IMR-90 (cell line): ENCODE measurements around the gene ADGRA3. TPM values are rescaled to one million over a fixed set of nuclear protein-coding genes. Genes with fewer than 3 reads are reported as not detected.

Experiments
- ATAC-seq: fragments of 200-7000 bp; cut with Tn5 transposase; 2 replicates; pipeline ENCODE4 v1.9.1; 2020; ENCODE audit warnings: low read depth, mild to moderate bottlenecking, moderate library complexity
- BruUV-seq: library from RNA; stranded (reverse); fragments of 400-500 nt; replicated peaks from 2 replicates; lab custom pipeline; 2021; lab: Mats Ljungman, UMichigan
- CTCF ChIA-PET: fragments of 300-600 bp; formaldehyde crosslinking; extraction: SDS; loops from one replicate; lab custom pipeline; 2021; ENCODE audit warnings: antibody characterized with exemption; lab: Yijun Ruan, JAX
- POLR2A ChIA-PET: fragments of 300-600 bp; sonication (Branson Sonifier 250); formaldehyde crosslinking; loops from one replicate; lab custom pipeline; 2022; ENCODE audit warnings: antibody characterized with exemption; ENCODE audit not compliant: unreplicated experiment; lab: Charles Lee
- DNase-seq: peaks from one replicate; pipeline ENCODE4 v3.0.0; 2013
- H2AFZ ChIP-seq: replicated peaks from 2 replicates; pipeline ENCODE3; 2013; ENCODE audit warnings: low read length, mild to moderate bottlenecking; ENCODE audit not compliant: poor library complexity
- H2AK5ac ChIP-seq: 2 replicates; pipeline ENCODE4 v1.6.1; 2013; ENCODE audit warnings: low read depth, low read length, inconsistent platforms
- H2AK9ac ChIP-seq: replicated peaks from 2 replicates; pipeline ENCODE3; 2013; ENCODE audit warnings: mild to moderate bottlenecking, low read depth, low read length, moderate library complexity; ENCODE audit not compliant: poor library complexity
- H2BK120ac ChIP-seq: 2 replicates; pipeline ENCODE4 v1.6.1; 2013; ENCODE audit warnings: low read depth, low read length, inconsistent platforms
- H2BK15ac ChIP-seq: 3 replicates; pipeline ENCODE4 v1.6.1; 2013; ENCODE audit warnings: low read depth, low read length, inconsistent platforms
- H2BK20ac ChIP-seq: 2 replicates; pipeline ENCODE4 v1.6.1; 2013; ENCODE audit warnings: low read depth, mild to moderate bottlenecking, inconsistent platforms, low read length, moderate library complexity
- H2BK5ac ChIP-seq: 2 replicates; pipeline ENCODE4 v1.6.1; 2013; ENCODE audit warnings: mild to moderate bottlenecking, low read depth, low read length, inconsistent platforms; ENCODE audit not compliant: poor library complexity, severe bottlenecking
- H3K14ac ChIP-seq: replicated peaks from 2 replicates; pipeline ENCODE4 v1.6.1; 2013; ENCODE audit warnings: low read depth, low read length, inconsistent platforms
- H3K18ac ChIP-seq: 2 replicates; pipeline ENCODE4 v1.6.1; 2013; ENCODE audit warnings: low read depth, low read length, control low read depth
- H3K23ac ChIP-seq: 2 replicates; pipeline ENCODE4 v1.6.1; 2013; ENCODE audit warnings: low read depth, low read length, inconsistent platforms
- H3K27ac ChIP-seq: 2 replicates; pipeline ENCODE4 v1.5.1; 2013; ENCODE audit warnings: mild to moderate bottlenecking, control low read depth, low read length; ENCODE audit not compliant: insufficient read depth
- H3K27me3 ChIP-seq: 2 replicates; pipeline ENCODE4 v1.6.1; 2013; ENCODE audit warnings: low read length; ENCODE audit not compliant: control insufficient read depth, insufficient read depth
- H3K36me3 ChIP-seq: 2 replicates; pipeline ENCODE4 v1.6.1; 2013; ENCODE audit warnings: low read length, mixed read lengths; ENCODE audit not compliant: control insufficient read depth, insufficient read depth
- H3K4ac ChIP-seq: 2 replicates; pipeline ENCODE4 v1.6.1; 2013; ENCODE audit warnings: low read depth, low read length, inconsistent platforms
- H3K4me1 ChIP-seq: 2 replicates; pipeline ENCODE4 v1.6.1; 2013; ENCODE audit warnings: low read length, mixed read lengths; ENCODE audit not compliant: control insufficient read depth, insufficient read depth
- H3K4me2 ChIP-seq: 2 replicates; pipeline ENCODE4 v1.6.1; 2013; ENCODE audit warnings: low read depth, mild to moderate bottlenecking, control low read depth, low read length, moderate library complexity
- H3K4me3 ChIP-seq: 2 replicates; pipeline ENCODE4 v1.5.1; 2013; ENCODE audit warnings: low read depth, mild to moderate bottlenecking, control low read depth, low read length, moderate library complexity; ENCODE audit not compliant: insufficient read depth
- H3K56ac ChIP-seq: 2 replicates; pipeline ENCODE4 v1.6.1; 2013; ENCODE audit warnings: low read length, inconsistent platforms; ENCODE audit not compliant: insufficient read depth; ENCODE audit errors: extremely low read depth
- H3K79me1 ChIP-seq, 2 experiments: 2 replicates each; pipeline ENCODE4 v1.6.1; 2013; ENCODE audit warnings: low read length in 2 of 2, inconsistent platforms in 1 of 2, low read depth in 1 of 2
- H3K9ac ChIP-seq: 2 replicates; pipeline ENCODE4 v1.6.1; 2013; ENCODE audit warnings: low read depth, low read length, control low read depth
- H3K9me1 ChIP-seq: 2 replicates; pipeline ENCODE4 v1.6.1; 2013; ENCODE audit warnings: low read length, inconsistent platforms; ENCODE audit not compliant: insufficient read depth
- H3K9me3 ChIP-seq: 2 replicates; pipeline ENCODE4 v1.6.1; 2013; ENCODE audit warnings: low read length; ENCODE audit not compliant: control insufficient read depth, insufficient read depth
- H4K20me1 ChIP-seq: 2 replicates; pipeline ENCODE4 v1.6.1; 2013; ENCODE audit warnings: low read length, inconsistent platforms; ENCODE audit not compliant: insufficient read depth
- H4K5ac ChIP-seq: 2 replicates; pipeline ENCODE4 v1.6.1; 2013; ENCODE audit warnings: mild to moderate bottlenecking, low read depth, low read length, control low read depth
- H4K8ac ChIP-seq, 2 experiments: 2 replicates each; pipeline ENCODE4 v1.6.1; 2013; ENCODE audit warnings: low read depth in 2 of 2, low read length in 2 of 2, control low read depth in 1 of 2, inconsistent platforms in 1 of 2
- H4K91ac ChIP-seq: 2 replicates; pipeline ENCODE4 v1.6.1; 2013; ENCODE audit warnings: low read depth, low read length, inconsistent platforms; ENCODE audit not compliant: insufficient read depth
- CEBPB ChIP-seq: IDR thresholded peaks from 2 replicates; pipeline ENCODE4 v1.6.1; 2012; ENCODE audit warnings: low read depth, low read length, improper control_type of control experiment
- CHD1 ChIP-seq: IDR thresholded peaks from 2 replicates; pipeline ENCODE4 v1.6.1; 2012; ENCODE audit warnings: low read depth, low read length, improper control_type of control experiment
- CTCF ChIP-seq: conservative IDR thresholded peaks from 2 replicates; pipeline ENCODE4 v1.5.1; 2012; ENCODE audit warnings: mild to moderate bottlenecking, low read depth, low read length, improper control_type of control experiment
- FOS ChIP-seq: fragments of 150-350 bp; IDR thresholded peaks from 2 replicates; pipeline ENCODE4 v1.6.1; 2016; ENCODE audit warnings: low read depth, low read length
- MAZ ChIP-seq: IDR thresholded peaks from 2 replicates; pipeline ENCODE4 v1.6.1; 2012; ENCODE audit warnings: low read depth, mild to moderate bottlenecking, low read length, improper control_type of control experiment, moderate library complexity, borderline replicate concordance
- MXI1 ChIP-seq: IDR thresholded peaks from 2 replicates; pipeline ENCODE4 v1.6.1; 2012; ENCODE audit warnings: low read depth, mild to moderate bottlenecking, low read length, moderate library complexity, borderline replicate concordance
- POLR2A ChIP-seq: IDR thresholded peaks from 2 replicates; pipeline ENCODE4 v1.6.1; 2012; ENCODE audit warnings: mild to moderate bottlenecking, low read depth, low read length
- RAD21 ChIP-seq: IDR thresholded peaks from 2 replicates; pipeline ENCODE4 v1.6.1; 2012; ENCODE audit warnings: low read length, improper control_type of control experiment
- RFX5 ChIP-seq: IDR thresholded peaks from 2 replicates; pipeline ENCODE4 v1.8.0; 2012; ENCODE audit warnings: low read depth, mild to moderate bottlenecking, low read length, moderate library complexity
- SMC3 ChIP-seq: fragments of 150-350 bp; IDR thresholded peaks from 2 replicates; pipeline ENCODE4 v1.6.1; 2016; ENCODE audit warnings: low read depth, mild to moderate bottlenecking, antibody characterized with exemption, low read length, moderate library complexity
- WGBS, 2 experiments: methylation state at CpG; one replicate each; pipeline versions ENCODE4 v1.1.5 to v1.1.7; 2013; ENCODE audit warnings: missing lambda C conversion rate in 2 of 2; ENCODE audit not compliant: insufficient read length in 1 of 2; ENCODE audit errors: extremely low coverage in 2 of 2; 5-methylcytosine and 5-hydroxymethylcytosine counted together
- dilution Hi-C: fragments of 300-500 bp; cut with HindIII; formaldehyde crosslinking; loops from one replicate; pipeline ENCODE4 v1.14.3; 2018; ENCODE audit warnings: low sequenced_read_pairs; ENCODE audit not compliant: unreplicated experiment
- in situ Hi-C: fragments of 300-500 bp; cut with MboI; formaldehyde crosslinking; loops from 3 replicates; pipeline ENCODE4 v1.14.3; 2019; ENCODE audit warnings: low sequenced_read_pairs, inconsistent platforms, mixed read lengths
- intact Hi-C: fragments of 100-400 bp; cut with micrococcal nuclease; formaldehyde crosslinking; loops from 2 replicates; pipeline ENCODE4 v1.10.0; 2022
- polyA plus RNA-seq, 3 experiments: library from polyadenylated mRNA; depleted of rRNA; stranded (reverse); fragments of >200 nt; gene quantifications; 2 replicates each; pipeline ENCODE4 v1.2.3, GENCODE V29; 2012; ENCODE audit warnings: low replicate concordance in 1 of 3
- total RNA-seq: library from RNA; depleted of rRNA; stranded (reverse); fragments of >200 nt; gene quantifications from 2 replicates; pipeline ENCODE4 v1.2.3, GENCODE V29; 2012
- TF ChIP-seq, protein P1 (sequence below): fragments of 150-350 bp; IDR thresholded peaks from 2 replicates; pipeline ENCODE4 v1.6.1; 2017; ENCODE audit warnings: mild to moderate bottlenecking, antibody characterized with exemption, low read length, low read depth

ADGRA3 gene
- total and polyA plus RNA-seq, 2 of the 4 experiments (the other 2 are of a cell fraction), result 20.1 to 28.0 TPM

GRCh38 chr4:22492987-22493386, 22.9 kb downstream of the ADGRA3 start:
- WGBS, 2 experiments, result 100% methylated on average over 1 of the region's 2 CpGs; no CpG with 5 or more reads in 1 of the 2 experiments
- Histone ChIP-seq H2AFZ (no peak overlapping the region), H4K5ac (no peak overlapping the region), H3K4me3 (no peak overlapping the region), H2AK9ac (no peak overlapping the region), H3K36me3 (no peaks in the 10 kb centered on the region), H3K56ac (no peak overlapping the region), H3K9ac (no peak overlapping the region), H3K27ac (no peak overlapping the region), H3K4me2 (no peak overlapping the region), H3K4me1 (peaks cover 3% of the 10 kb centered on the region), H2BK20ac (no peak overlapping the region), H4K91ac (no peak overlapping the region), H4K20me1 (peaks cover 7% of the 10 kb centered on the region; the same call in 1 of the 2 replicates), H2BK15ac (no peak overlapping the region), H3K14ac (no peak overlapping the region), H4K8ac (no peak overlapping the region), H3K4ac (no peak overlapping the region), H2BK5ac (no peak overlapping the region), H3K9me1 (0 out of 2 replicates have a peak, but pooled peaks cover 3% of the 10 kb centered on the region), H2AK5ac (no peak overlapping the region), H3K27me3 (no peaks in the 10 kb centered on the region), H3K23ac (no peak overlapping the region), H3K9me3 (no peaks in the 10 kb centered on the region), H2BK120ac (no peak overlapping the region), H3K79me1 (peaks cover 12 to 30% of the 10 kb centered on the region in 2 experiments; a peak in 3 of 4 replicates), H3K18ac (no peak overlapping the region)
- CTCF ChIA-PET, result no interaction called here
- dilution Hi-C loops (no loop called here), in situ Hi-C loops (no loop called here), intact Hi-C loops (no loop called here)
- DNase-seq, result no peak
- ATAC-seq, result no peak
- POLR2A ChIA-PET, result no interaction called here
- BruUV-seq, result no TSS peak
- TF ChIP-seq SMC3, result no peak
- no peak for TF ChIP-seq RAD21
- TF ChIP-seq MXI1, result no peak
- no peak for TF ChIP-seq FOS
- no peak for TF ChIP-seq RFX5
- no peak for TF ChIP-seq POLR2A
- TF ChIP-seq CEBPB, result no peak
- no peak for TF ChIP-seq CTCF
- TF ChIP-seq CHD1, result no peak
- no peak for TF ChIP-seq MAZ
- TF ChIP-seq, protein P1, sequence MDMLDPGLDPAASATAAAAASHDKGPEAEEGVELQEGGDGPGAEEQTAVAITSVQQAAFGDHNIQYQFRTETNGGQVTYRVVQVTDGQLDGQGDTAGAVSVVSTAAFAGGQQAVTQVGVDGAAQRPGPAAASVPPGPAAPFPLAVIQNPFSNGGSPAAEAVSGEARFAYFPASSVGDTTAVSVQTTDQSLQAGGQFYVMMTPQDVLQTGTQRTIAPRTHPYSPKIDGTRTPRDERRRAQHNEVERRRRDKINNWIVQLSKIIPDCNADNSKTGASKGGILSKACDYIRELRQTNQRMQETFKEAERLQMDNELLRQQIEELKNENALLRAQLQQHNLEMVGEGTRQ, result no peak
